NB4 (cell line): ENCODE measurements around the gene PLA2G2A.

Source experiments
- DNase-seq: peaks from one replicate; pipeline ENCODE4 v3.0.0; 2010; ENCODE audit warnings: low read depth
- H3K4me3 ChIP-seq: one replicate; pipeline ENCODE4 v1.5.1; 2011; ENCODE audit warnings: mild to moderate bottlenecking, low read depth, low read length, moderate library complexity
- CTCF ChIP-seq: IDR thresholded peaks from one replicate; pipeline ENCODE4 v1.5.1; 2012; ENCODE audit warnings: low read depth, low read length
- MAX ChIP-seq: IDR thresholded peaks from 2 replicates; pipeline ENCODE4 v1.6.1; 2011; ENCODE audit warnings: low read depth, low read length
- MYC ChIP-seq: IDR thresholded peaks from 2 replicates; pipeline ENCODE4 v1.6.1; 2011; ENCODE audit warnings: low read depth, low read length
- POLR2A ChIP-seq: IDR thresholded peaks from 2 replicates; pipeline ENCODE4 v1.6.1; 2011; ENCODE audit warnings: mild to moderate bottlenecking; ENCODE audit not compliant: insufficient read length; ENCODE audit errors: extremely low read depth

PLA2G2A gene

GRCh38 chr1:19942657-19943056 is 36.8 kb downstream of the PLA2G2A start:
- no peak overlapping the region for H3K4me3 ChIP-seq
- no peak for DNase-seq
- TF ChIP-seq MAX (no peak), CTCF (no peak), MYC (no peak), POLR2A (no peak)

- no peak for TF ChIP-seq CTCF
- no peak for TF ChIP-seq MYC
- no peak for TF ChIP-seq MAX
- no peak for TF ChIP-seq POLR2A
- DNase-seq = no peak
- H3K4me3 ChIP-seq = no peak overlapping the region
These were observed 37.3 kb downstream of the PLA2G2A start for GRCh38 chr1:19942088-19942487.

GRCh38 chr1:19941206-19941568 is 38.2 kb downstream of the PLA2G2A start:
- no peak for DNase-seq
- H3K4me3 ChIP-seq = no peak overlapping the region
- no peak for TF ChIP-seq MAX
- TF ChIP-seq POLR2A = no peak
- TF ChIP-seq MYC = no peak
- TF ChIP-seq CTCF = no peak

GRCh38 chr1:19940486-19941205 is 38.8 kb downstream of the PLA2G2A start:
- no peak overlapping the region for H3K4me3 ChIP-seq
- no peak for DNase-seq
- TF ChIP-seq CTCF = no peak
- no peak for TF ChIP-seq POLR2A
- TF ChIP-seq MYC = no peak
- TF ChIP-seq MAX = no peak

GRCh38 chr1:19938472-19938871 is 40.9 kb downstream of the PLA2G2A start:
- H3K4me3 ChIP-seq = no peak overlapping the region
- no peak for DNase-seq
- TF ChIP-seq MYC (no peak), MAX (no peak), CTCF (no peak), POLR2A (no peak)
